Measurements from ENCODE around the gene NT5DC2. TPM values are rescaled to one million over a fixed set of nuclear protein-coding genes. Genes with fewer than 3 reads are reported as not detected.

NT5DC2 gene
- total RNA-seq, 4 donors from 2014 or later = 21.7 to 69.5 (median 34.7) TPM

GRCh38 chr3:52557011-52557960 lies 23.6 kb upstream of the NT5DC2 start:
- H3K36me3 ChIP-seq = peaks cover 0 to 72% of the 10 kb centered on the region in 2 donors
- ATAC-seq = no peak
- 74 to 79% methylated on average over 8 to 9 of the region's 9 CpGs for WGBS, 2 donors (ENCODE audit: low coverage in 1 of 2)

GRCh38 chr3:52555056-52555455 lies 21.4 kb upstream of the NT5DC2 start:
- no peak for TF ChIP-seq EP300 (IDR thresholded peaks at IDR 0.05)
- no peak for TF ChIP-seq POLR2A (IDR thresholded peaks at IDR 0.05)
- TF ChIP-seq POLR2AphosphoS5 (IDR thresholded peaks at IDR 0.05) = no peak
- no peak for TF ChIP-seq CTCF (IDR thresholded peaks at IDR 0.05)
- Histone ChIP-seq H3K4me3 (no peak overlapping the region), H3K36me3 (peaks cover 0 to 72% of the 10 kb centered on the region in 2 donors), H3K4me1 (peaks cover 0 to 40% (median 0%) of the 10 kb centered on the region in 3 donors), H3K9me3 (no peaks in the 10 kb centered on the region), H3K27me3 (no peaks in the 10 kb centered on the region), H3K27ac (no peak overlapping the region)
- 83 to 88% methylated on average over 1 of the region's 1 CpG for WGBS, 2 donors (ENCODE audit: low coverage in 1 of 2)
- ATAC-seq = no peak

More at GRCh38 chr3:52557011-52557960, 23.6 kb upstream of the NT5DC2 start:
- TF ChIP-seq EP300 (IDR thresholded peaks at IDR 0.05) (no peak), CTCF (IDR thresholded peaks at IDR 0.05) (no peak)
- Histone ChIP-seq H3K27ac (no peak overlapping the region), H3K4me1 (peaks cover 0 to 40% (median 0%) of the 10 kb centered on the region in 3 donors), H3K4me3 (no peak overlapping the region), H3K27me3 (no peaks in the 10 kb centered on the region), H3K9me3 (no peaks in the 10 kb centered on the region)

- Histone ChIP-seq H3K36me3 (peaks cover 0 to 72% of the 10 kb centered on the region in 2 donors), H3K4me1 (peaks cover 0 to 39% (median 0%) of the 10 kb centered on the region in 3 donors), H3K4me3 (no peak overlapping the region), H3K27me3 (no peaks in the 10 kb centered on the region), H3K9me3 (no peaks in the 10 kb centered on the region), H3K27ac (no peak overlapping the region)
- no peak for ATAC-seq
- 100% methylated on average over 2 of the region's 5 CpGs; no CpG with 5 or more reads in 1 of the 2 donors for WGBS, 2 donors (ENCODE audit: low coverage in 1 of 2)
- no peak for TF ChIP-seq CTCF (IDR thresholded peaks at IDR 0.05)
Measured at GRCh38 chr3:52554026-52554755, 20.5 kb upstream of the NT5DC2 start.

- no peak for ATAC-seq
- H3K27me3 ChIP-seq = no peaks in the 10 kb centered on the region
Measured at GRCh38 chr3:52552089-52552488, 18.4 kb upstream of the NT5DC2 start.

More at GRCh38 chr3:52552089-52552488, 18.4 kb upstream of the NT5DC2 start:
- H3K9me3 ChIP-seq = no peaks in the 10 kb centered on the region
- peaks cover 0 to 18% (median 0%) of the 10 kb centered on the region in 3 donors for H3K4me1 ChIP-seq
- no peak overlapping the region for H3K4me3 ChIP-seq
- WGBS, 2 donors (ENCODE audit: low coverage in 1 of 2) = 0 to 87% methylated on average over 1 to 3 of the region's 3 CpGs
- H3K27ac ChIP-seq = no peak overlapping the region
- peaks cover 0 to 77% of the 10 kb centered on the region in 2 donors for H3K36me3 ChIP-seq
- no peak for TF ChIP-seq POLR2A (IDR thresholded peaks at IDR 0.05)
- no peak for TF ChIP-seq POLR2AphosphoS5 (IDR thresholded peaks at IDR 0.05)
- TF ChIP-seq CTCF (IDR thresholded peaks at IDR 0.05) = no peak
- no peak for TF ChIP-seq EP300 (IDR thresholded peaks at IDR 0.05)
